Measurements from ENCODE around the gene GIGYF2. TPM values are rescaled to one million over a fixed set of nuclear protein-coding genes. Genes with fewer than 3 reads are reported as not detected.

GIGYF2 gene
- total RNA-seq, 2 donors from 2014 or later, result 61.3 to 106 TPM

DNA sequence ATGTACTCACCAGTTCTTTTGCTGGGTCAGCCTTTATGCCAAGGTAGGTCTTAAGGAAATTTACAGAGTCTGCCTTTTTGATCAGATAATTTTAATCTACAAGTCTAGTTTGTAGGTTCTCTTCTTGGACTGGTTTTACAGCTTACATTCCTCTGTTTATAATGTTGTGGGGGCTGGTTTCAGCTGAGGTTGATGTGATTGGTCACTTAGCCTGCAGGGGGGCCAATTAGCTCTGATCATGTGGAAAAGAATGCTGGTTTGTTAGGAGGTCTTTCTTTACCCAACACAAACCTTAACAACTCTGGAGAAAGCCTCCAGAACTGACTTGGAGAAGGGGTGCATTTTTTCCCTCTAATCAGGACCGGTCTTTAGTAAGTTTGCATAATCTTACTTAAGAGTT lies 79.3 kb downstream of the GIGYF2 start, which contains the start of gene KCNJ13:
TSS of gene KCNJ13 (minus strand) at position 131 of the 400 bp plus-strand sequence. CDS start 5,203 bp downstream, outside the sequence.
- intact Hi-C loops (cut with DNase I), result no loop called here

DNA sequence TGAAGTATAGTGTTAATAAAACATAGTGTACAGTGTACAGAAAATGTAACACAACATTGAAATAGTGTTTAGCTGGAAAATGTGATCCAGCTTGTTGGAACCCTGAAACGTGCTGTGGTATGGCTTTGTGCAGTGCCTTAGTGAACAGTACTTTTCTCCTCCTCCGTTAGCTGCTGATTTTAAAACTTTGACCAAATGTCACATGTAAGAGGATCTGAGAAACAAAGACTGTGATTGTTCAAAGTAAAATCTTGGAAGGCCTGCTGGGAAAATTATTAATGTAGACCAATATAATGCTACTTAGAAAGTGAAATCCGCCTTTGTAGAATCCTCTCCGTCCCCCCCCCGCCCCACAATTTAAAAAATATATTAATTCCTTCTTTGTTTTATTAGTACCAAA lies 80.1 kb downstream of the GIGYF2 start:
- WGBS, result 54% methylated on average over 5 of the region's 5 CpGs
- TF ChIP-seq POLR2A (IDR thresholded peaks at IDR 0.05) (no peak), POLR2AphosphoS5 (IDR thresholded peaks at IDR 0.05) (no peak)
- TF ChIP-seq, protein P1, sequence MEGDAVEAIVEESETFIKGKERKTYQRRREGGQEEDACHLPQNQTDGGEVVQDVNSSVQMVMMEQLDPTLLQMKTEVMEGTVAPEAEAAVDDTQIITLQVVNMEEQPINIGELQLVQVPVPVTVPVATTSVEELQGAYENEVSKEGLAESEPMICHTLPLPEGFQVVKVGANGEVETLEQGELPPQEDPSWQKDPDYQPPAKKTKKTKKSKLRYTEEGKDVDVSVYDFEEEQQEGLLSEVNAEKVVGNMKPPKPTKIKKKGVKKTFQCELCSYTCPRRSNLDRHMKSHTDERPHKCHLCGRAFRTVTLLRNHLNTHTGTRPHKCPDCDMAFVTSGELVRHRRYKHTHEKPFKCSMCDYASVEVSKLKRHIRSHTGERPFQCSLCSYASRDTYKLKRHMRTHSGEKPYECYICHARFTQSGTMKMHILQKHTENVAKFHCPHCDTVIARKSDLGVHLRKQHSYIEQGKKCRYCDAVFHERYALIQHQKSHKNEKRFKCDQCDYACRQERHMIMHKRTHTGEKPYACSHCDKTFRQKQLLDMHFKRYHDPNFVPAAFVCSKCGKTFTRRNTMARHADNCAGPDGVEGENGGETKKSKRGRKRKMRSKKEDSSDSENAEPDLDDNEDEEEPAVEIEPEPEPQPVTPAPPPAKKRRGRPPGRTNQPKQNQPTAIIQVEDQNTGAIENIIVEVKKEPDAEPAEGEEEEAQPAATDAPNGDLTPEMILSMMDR (IDR thresholded peaks at IDR 0.05), result no peak
- H3K4me1 ChIP-seq (replicated peaks), result no peaks in the 10 kb centered on the region
- H3K27ac ChIP-seq, result no peak overlapping the region
- H3K36me3 ChIP-seq, result no peaks in the 10 kb centered on the region
- intact Hi-C loops (cut with DNase I), result no loop called here
- no peaks in the 10 kb centered on the region for H3K9me3 ChIP-seq
- H3K27me3 ChIP-seq (replicated peaks; ENCODE audit: insufficient read depth), result no peaks in the 10 kb centered on the region
- no peak overlapping the region for H3K4me3 ChIP-seq
- no peak for DNase-seq (ENCODE audit: low spot score)

More for the DNA sequence above, 79.3 kb downstream of the GIGYF2 start, which contains the start of gene KCNJ13:
- Histone ChIP-seq H3K27me3 (replicated peaks; ENCODE audit: insufficient read depth) (no peaks in the 10 kb centered on the region), H3K4me1 (replicated peaks) (no peaks in the 10 kb centered on the region), H3K36me3 (no peaks in the 10 kb centered on the region), H3K27ac (no peak within 1 kb of the TSS), H3K4me3 (no peak within 1 kb of the TSS), H3K9me3 (no peaks in the 10 kb centered on the region)
- DNase-seq (ENCODE audit: low spot score), result no peak
- TF ChIP-seq POLR2A (IDR thresholded peaks at IDR 0.05) (no peak), POLR2AphosphoS5 (IDR thresholded peaks at IDR 0.05) (no peak)
- TF ChIP-seq, protein P1 (IDR thresholded peaks at IDR 0.05), result no peak
- WGBS, result 37% methylated on average over 1 of the region's 1 CpG

DNA sequence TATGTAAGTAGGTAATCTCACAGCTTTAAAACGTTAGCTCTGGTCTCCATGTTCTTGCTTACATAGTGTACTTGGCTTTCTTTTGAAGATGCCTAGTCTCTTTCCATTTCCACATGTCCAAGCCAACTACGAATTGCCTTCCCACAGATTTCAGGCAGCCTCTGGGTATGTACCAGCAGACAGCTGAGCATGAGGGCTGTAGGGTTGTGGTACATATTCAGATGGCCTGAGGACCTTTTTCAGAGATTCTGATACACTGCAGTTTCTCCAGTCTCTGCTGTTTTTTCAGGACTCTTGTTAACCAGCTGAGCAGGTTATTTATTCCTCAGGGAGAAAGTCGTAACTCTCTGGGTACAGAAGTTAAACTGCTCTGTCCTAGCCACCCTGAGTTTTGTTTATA lies 82.3 kb downstream of the GIGYF2 start:
- Histone ChIP-seq H3K9me3 (no peaks in the 10 kb centered on the region), H3K27me3 (replicated peaks; ENCODE audit: insufficient read depth) (no peaks in the 10 kb centered on the region), H3K27ac (no peak overlapping the region), H3K4me1 (replicated peaks) (no peaks in the 10 kb centered on the region), H3K4me3 (no peak overlapping the region), H3K36me3 (no peaks in the 10 kb centered on the region)
- no peak for DNase-seq (ENCODE audit: low spot score)
- TF ChIP-seq POLR2A (IDR thresholded peaks at IDR 0.05) (no peak), POLR2AphosphoS5 (IDR thresholded peaks at IDR 0.05) (no peak)
- TF ChIP-seq, protein P1 (IDR thresholded peaks at IDR 0.05), result no peak
- WGBS, result 47% methylated on average over 3 of the region's 3 CpGs
- intact Hi-C loops (cut with DNase I), result no loop called here

DNA sequence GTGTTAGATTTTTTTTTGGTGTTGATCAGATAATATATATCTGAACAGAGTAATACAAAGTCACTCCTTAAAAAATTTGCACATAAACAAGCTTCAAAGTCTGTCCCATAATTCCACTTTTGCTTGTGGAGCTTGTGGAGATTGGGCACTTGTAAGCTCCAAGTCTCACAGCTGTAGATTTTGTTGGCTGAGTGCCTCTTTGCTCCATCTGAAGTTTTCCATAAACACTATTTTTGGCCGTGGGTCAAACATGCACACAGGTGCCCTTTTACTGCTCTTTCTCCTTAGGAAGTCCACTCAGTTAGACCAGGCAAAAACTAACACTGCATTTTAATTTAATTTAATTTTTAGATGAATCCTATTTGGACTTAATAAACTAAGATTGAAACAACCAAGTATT lies 82.8 kb downstream of the GIGYF2 start:
- 32% methylated on average over 1 of the region's 1 CpG for WGBS

DNA sequence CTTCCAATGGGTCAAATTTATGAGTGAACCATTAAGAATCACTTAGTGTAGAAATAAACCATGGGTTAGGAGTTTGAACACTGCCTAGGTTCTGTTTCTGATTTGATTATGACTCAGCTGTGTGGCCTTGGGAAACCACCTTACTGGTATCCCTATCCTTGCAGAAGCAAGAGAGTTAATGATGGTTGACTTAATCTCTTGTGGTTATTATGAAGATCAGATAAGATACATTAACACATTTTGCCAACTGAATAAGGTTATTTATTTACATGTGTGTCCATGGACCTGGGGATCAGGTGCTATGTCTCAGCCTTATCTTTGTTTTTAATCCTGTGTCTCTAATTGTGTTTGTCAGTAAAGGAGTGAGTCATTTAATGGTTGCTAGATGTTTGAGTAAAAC lies 84.6 kb downstream of the GIGYF2 start:
- no peaks in the 10 kb centered on the region for H3K4me1 ChIP-seq (replicated peaks)
- intact Hi-C loops (cut with DNase I), result no loop called here
- no peaks in the 10 kb centered on the region for H3K9me3 ChIP-seq
- no peaks in the 10 kb centered on the region for H3K27me3 ChIP-seq (replicated peaks; ENCODE audit: insufficient read depth)
- H3K4me3 ChIP-seq, result no peak overlapping the region
- DNase-seq (ENCODE audit: low spot score), result no peak
- TF ChIP-seq POLR2A (IDR thresholded peaks at IDR 0.05) (no peak), POLR2AphosphoS5 (IDR thresholded peaks at IDR 0.05) (no peak)
- TF ChIP-seq, protein P1 (IDR thresholded peaks at IDR 0.05), result no peak
- H3K27ac ChIP-seq, result no peak overlapping the region
- H3K36me3 ChIP-seq, result no peaks in the 10 kb centered on the region

More for the DNA sequence above, 82.8 kb downstream of the GIGYF2 start:
- peak; percentile 34 for DNase-seq (ENCODE audit: low spot score)
- H3K36me3 ChIP-seq, result no peaks in the 10 kb centered on the region
- no peak overlapping the region for H3K27ac ChIP-seq
- no peaks in the 10 kb centered on the region for H3K9me3 ChIP-seq
- intact Hi-C loops (cut with DNase I), result no loop called here
- H3K27me3 ChIP-seq (replicated peaks; ENCODE audit: insufficient read depth), result no peaks in the 10 kb centered on the region
- TF ChIP-seq POLR2AphosphoS5 (IDR thresholded peaks at IDR 0.05), result no peak
- no peak for TF ChIP-seq POLR2A (IDR thresholded peaks at IDR 0.05)
- TF ChIP-seq, protein P1 (IDR thresholded peaks at IDR 0.05), result no peak
- H3K4me3 ChIP-seq, result no peak overlapping the region
- no peaks in the 10 kb centered on the region for H3K4me1 ChIP-seq (replicated peaks)

Measured in prostate gland (tissue), 2 donors.